HepG2 (cell line): ENCODE results near the gene FKBP1B. TPM values are rescaled to one million over a fixed set of nuclear protein-coding genes. Genes with fewer than 3 reads are reported as not detected.
A peak's percentile ranks its signal among the peaks of the same experiment; 100 is the strongest.

ENCODE experiments used
- ATAC-seq: fragments of 200-7000 bp; cut with Tn5 transposase; 3 replicates; pipeline ENCODE4 v1.9.1; 2020; ENCODE audit warnings: mild to moderate bottlenecking, moderate library complexity
- BruUV-seq: library from RNA; stranded (reverse); fragments of 400-500 nt; replicated peaks from 2 replicates; lab custom pipeline; 2021; lab: Mats Ljungman, UMichigan
- CTCF ChIA-PET: fragments of 300-600 bp; formaldehyde crosslinking; extraction: SDS; loops from one replicate; lab custom pipeline; 2021; ENCODE audit warnings: low total read pairs, inconsistent platforms, low intra/inter-chr PET ratio; lab: Yijun Ruan, JAX
- POLR2A ChIA-PET: fragments of 350-600 bp; sonication (Branson Sonifier 250); formaldehyde crosslinking; loops from one replicate; lab custom pipeline; 2020; ENCODE audit warnings: antibody characterized with exemption, inconsistent platforms; lab: Yijun Ruan, JAX
- DNase-seq: peaks from one replicate; pipeline ENCODE4 v3.0.0-alpha.2; 2015; ENCODE audit warnings: low spot score
- FAIRE-seq: peaks from 3 replicates; lab custom pipeline; 2011; peaks lifted over from hg19 to GRCh38; lab: Jason Lieb, UNC
- H2AFZ ChIP-seq: one replicate; pipeline ENCODE4 v1.6.1; 2011; ENCODE audit warnings: low read length, inconsistent platforms
- H3K27ac ChIP-seq: fragments of 300-600 bp; 3 replicates; pipeline ENCODE4 v1.8.0; 2011; ENCODE audit warnings: mixed run types, mild to moderate bottlenecking, mixed read lengths, low read length, inconsistent platforms; ENCODE audit not compliant: insufficient read depth; ENCODE audit errors: extremely low read length
- H3K27me3 ChIP-seq, 2 experiments: fragments of 200-600 bp in 1 of 2; 2 replicates in 1 of 2; 3 replicates in 1 of 2; pipeline versions ENCODE4 v1.6.0 to v1.8.0; 2011; ENCODE audit warnings: low read length in 2 of 2, mild to moderate bottlenecking in 2 of 2, moderate library complexity in 2 of 2, inconsistent platforms in 1 of 2; ENCODE audit not compliant: insufficient read depth in 2 of 2, control insufficient read depth in 1 of 2
- H3K36me3 ChIP-seq, 2 experiments: fragments of 200-600 bp in 1 of 2; replicated peaks in 1 of 2; 2 replicates in 1 of 2; 3 replicates in 1 of 2; pipeline versions ENCODE4 v1.5.1 to v1.8.0; 2011; ENCODE audit warnings: low read length in 2 of 2, inconsistent platforms in 1 of 2; ENCODE audit not compliant: insufficient read depth in 2 of 2, control insufficient read depth in 1 of 2
- H3K4me1 ChIP-seq: 2 replicates; pipeline ENCODE4 v1.5.1; 2012; ENCODE audit warnings: low read length, inconsistent platforms; ENCODE audit not compliant: insufficient read depth
- H3K4me2 ChIP-seq: 2 replicates; pipeline ENCODE4 v1.6.0; 2011; ENCODE audit warnings: low read depth, low read length, inconsistent platforms
- H3K4me3 ChIP-seq, 3 experiments: fragments of 200-600 bp in 1 of 3; sonication (generic), shearing (Covaris generic) in 1 of 3; replicated peaks in 1 of 3; 2 replicates each; pipeline ENCODE4 v1.5.1; 2011 to 2016; ENCODE audit warnings: low read length in 3 of 3, inconsistent platforms in 2 of 3, low read depth in 2 of 3, mild to moderate bottlenecking in 2 of 3, control low read depth in 1 of 3, mixed read lengths in 1 of 3; ENCODE audit not compliant: insufficient read depth in 1 of 3
- H3K79me2 ChIP-seq: one replicate; pipeline ENCODE4 v1.6.1; 2011; ENCODE audit warnings: low read length, inconsistent platforms; ENCODE audit not compliant: insufficient read depth
- H3K9ac ChIP-seq: 2 replicates; pipeline ENCODE4 v1.6.0; 2011; ENCODE audit warnings: mild to moderate bottlenecking, low read depth, low read length, inconsistent platforms; ENCODE audit not compliant: insufficient read depth
- H3K9me3 ChIP-seq: 2 replicates; pipeline ENCODE4 v1.5.1; 2012; ENCODE audit warnings: mild to moderate bottlenecking, low read length
- H4K20me1 ChIP-seq: 2 replicates; pipeline ENCODE4 v1.6.0; 2011; ENCODE audit warnings: inconsistent platforms, mild to moderate bottlenecking, low read length, moderate library complexity; ENCODE audit not compliant: insufficient read depth
- ARNT2 ChIP-seq: sonication (generic); formaldehyde crosslinking; IDR thresholded peaks from 2 replicates; pipeline ENCODE4 v1.8.0; 2022; ENCODE audit warnings: mild to moderate bottlenecking, low read depth, missing genetic modification reagents, moderate library complexity
- DMAP1 ChIP-seq: IDR thresholded peaks from 2 replicates; pipeline ENCODE4 v1.6.1; 2016
- FOSL2 ChIP-seq: sonication (generic); formaldehyde crosslinking; IDR thresholded peaks from 2 replicates; pipeline ENCODE4 v1.4.0; 2020; ENCODE audit warnings: missing genetic modification reagents
- GFI1 ChIP-seq: sonication (generic); formaldehyde crosslinking; IDR thresholded peaks from 2 replicates; pipeline ENCODE4 v1.5.0; 2020; ENCODE audit warnings: missing genetic modification reagents, mild to moderate bottlenecking, borderline replicate concordance
- HNF4A ChIP-seq: sonication (generic); formaldehyde crosslinking; IDR thresholded peaks from 2 replicates; pipeline ENCODE4 v1.4.0; 2020; ENCODE audit warnings: missing genetic modification reagents
- MIER3 ChIP-seq: IDR thresholded peaks from 2 replicates; pipeline ENCODE4 v1.6.1; 2016; ENCODE audit warnings: missing compliant biosample characterization, borderline replicate concordance
- NFATC3 ChIP-seq: sonication (generic); formaldehyde crosslinking; IDR thresholded peaks from 2 replicates; pipeline ENCODE4 v1.5.1; 2020; ENCODE audit warnings: mild to moderate bottlenecking, missing genetic modification reagents
- RCOR2 ChIP-seq: IDR thresholded peaks from 2 replicates; pipeline ENCODE4 v1.6.1; 2016; ENCODE audit warnings: missing biosample characterization, missing genetic modification reagents
- YEATS4 ChIP-seq: sonication (generic); formaldehyde crosslinking; IDR thresholded peaks from 2 replicates; pipeline ENCODE4 v1.4.0; 2020; ENCODE audit warnings: missing genetic modification reagents, borderline replicate concordance
- ZEB1 ChIP-seq: IDR thresholded peaks from 2 replicates; pipeline ENCODE4 v1.6.1; 2012; ENCODE audit warnings: mild to moderate bottlenecking, low read depth, inconsistent platforms; ENCODE audit not compliant: insufficient replicate concordance
- ZNF335 ChIP-seq: sonication (generic); formaldehyde crosslinking; IDR thresholded peaks from 2 replicates; pipeline ENCODE4 v1.4.0; 2020; ENCODE audit warnings: missing genetic modification reagents
- ZNF343 ChIP-seq: sonication (generic); formaldehyde crosslinking; IDR thresholded peaks from 2 replicates; pipeline ENCODE4 v1.4.0; 2020; ENCODE audit warnings: mild to moderate bottlenecking, missing genetic modification reagents
- ZNF430 ChIP-seq: sonication (generic); formaldehyde crosslinking; IDR thresholded peaks from 2 replicates; pipeline ENCODE4 v1.9.0; 2021; ENCODE audit warnings: mild to moderate bottlenecking, missing genetic modification reagents
- ZNF672 ChIP-seq: sonication (generic); formaldehyde crosslinking; IDR thresholded peaks from 2 replicates; pipeline ENCODE4 v1.8.1; 2022; ENCODE audit warnings: missing genetic modification reagents
- ZNF709 ChIP-seq: sonication (generic); formaldehyde crosslinking; IDR thresholded peaks from 2 replicates; pipeline ENCODE4 v1.5.0; 2020; ENCODE audit warnings: mild to moderate bottlenecking, missing genetic modification reagents
- ZNF768 ChIP-seq: sonication (generic); formaldehyde crosslinking; IDR thresholded peaks from 2 replicates; pipeline ENCODE4 v1.4.0; 2020; ENCODE audit warnings: missing genetic modification reagents
- ZNF879 ChIP-seq: sonication (generic); formaldehyde crosslinking; IDR thresholded peaks from 2 replicates; pipeline ENCODE4 v1.8.1; 2023; ENCODE audit warnings: missing genetic modification reagents
- WGBS: methylation state at CpG from one replicate; pipeline ENCODE4 v1.1.6; 2017; ENCODE audit warnings: low lambda C conversion rate; 5-methylcytosine and 5-hydroxymethylcytosine counted together
- in situ Hi-C: cut with HindIII; loops from 2 replicates; pipeline ENCODE4 v1.10.0; 2017; ENCODE audit warnings: low pct_unique_long_range_greater_than_20kb; ENCODE audit not compliant: extremely low pct_ligation_motif_present
- intact Hi-C: fragments of 100-400 bp; cut with micrococcal nuclease; formaldehyde crosslinking; loops from one replicate; pipeline ENCODE4 v1.10.0; 2022; ENCODE audit not compliant: unreplicated experiment
- polyA plus RNA-seq, 8 experiments: library from polyadenylated mRNA; depleted of rRNA in 3 of 8; stranded (reverse) in 7 of 8; unstranded in 1 of 8; fragments of >200 nt; fragmentation: Illumina TruSeq in 4 of 8; extraction: Trizol in 4 of 8; gene quantifications; 2 replicates each; pipeline versions ENCODE4 v1.2.1 to v1.2.3, GENCODE V29; 2011 to 2016; ENCODE audit warnings: low read depth in 4 of 8, missing spikeins in 1 of 8, mixed read lengths in 1 of 8; ENCODE audit not compliant: insufficient read depth in 1 of 8
- total RNA-seq, 5 experiments: library from RNA; depleted of rRNA; stranded (reverse); fragments of >200 nt; fragmentation: Illumina TruSeq; extraction: Trizol; gene quantifications; 2 replicates each; pipeline ENCODE4 v1.2.3, GENCODE V29; 2016; ENCODE audit warnings: low read depth in 1 of 5
- TF ChIP-seq, protein P1 (sequence below): IDR thresholded peaks from 2 replicates; pipeline ENCODE4 v1.6.1; 2016; ENCODE audit warnings: mild to moderate bottlenecking, missing biosample characterization, missing genetic modification reagents
- TF ChIP-seq, protein P2 (sequence below): sonication (generic); formaldehyde crosslinking; IDR thresholded peaks from 2 replicates; pipeline ENCODE4 v1.4.0; 2020; ENCODE audit warnings: mild to moderate bottlenecking, missing genetic modification reagents
- TF ChIP-seq, protein P3 (sequence below): sonication (generic); formaldehyde crosslinking; IDR thresholded peaks from 2 replicates; pipeline ENCODE4 v1.5.0; 2020; ENCODE audit warnings: mild to moderate bottlenecking, missing genetic modification reagents

The FKBP1B gene
- total and polyA plus RNA-seq, 2 of the 13 experiments (the other 11 are each of a cell fraction or from before 2014, with no cell fraction given), result 35.2 to 96.3 TPM

DNA sequence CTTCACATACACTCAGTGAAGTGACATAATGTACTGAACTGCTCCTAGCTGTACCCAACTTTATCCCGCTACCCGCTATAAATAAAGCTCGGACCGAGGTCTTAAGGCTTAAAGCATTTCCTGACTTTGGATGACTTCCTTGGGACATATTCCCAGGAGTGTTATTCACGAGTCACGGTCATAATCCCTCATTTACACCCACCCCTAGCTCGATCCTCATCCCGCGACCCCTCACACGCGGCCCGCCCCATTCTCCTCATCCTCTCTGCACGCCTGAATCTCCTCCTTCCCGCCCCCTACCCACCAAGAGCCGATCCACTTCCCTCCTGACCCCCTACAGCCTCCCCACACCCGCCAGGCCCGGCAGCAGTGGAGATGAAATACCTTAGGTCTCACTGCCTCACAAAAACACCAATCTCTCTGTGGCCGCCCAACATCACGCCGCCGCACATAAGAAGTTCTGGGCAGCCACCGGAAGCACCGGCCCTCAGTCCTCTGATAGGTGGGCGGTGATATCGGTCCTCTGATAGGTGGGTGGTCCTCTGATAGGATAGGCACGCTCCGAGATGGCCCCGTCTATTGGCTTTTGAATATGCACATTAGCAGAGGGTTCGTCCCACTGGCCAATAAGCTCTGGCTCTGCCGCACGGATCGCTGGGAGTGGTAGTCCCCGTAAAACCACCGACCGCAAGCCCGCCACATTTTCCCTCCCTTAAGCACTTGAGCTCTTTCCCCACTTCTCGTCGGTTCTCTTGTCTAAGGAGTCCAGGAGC lies 2.4 kb upstream of the FKBP1B start, which contains the start of gene WDCP (continued):
- TF ChIP-seq ZNF343 (CRISPR knock-in tag), result peak; percentile 80; the same call in 1 of the 2 replicates
- no peak for TF ChIP-seq ZNF672
- TF ChIP-seq ZNF768 (CRISPR knock-in tag), result no peak
- TF ChIP-seq, protein P1, sequence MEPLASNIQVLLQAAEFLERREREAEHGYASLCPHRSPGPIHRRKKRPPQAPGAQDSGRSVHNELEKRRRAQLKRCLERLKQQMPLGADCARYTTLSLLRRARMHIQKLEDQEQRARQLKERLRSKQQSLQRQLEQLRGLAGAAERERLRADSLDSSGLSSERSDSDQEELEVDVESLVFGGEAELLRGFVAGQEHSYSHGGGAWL (CRISPR knock-in tag), result no peak
- TF ChIP-seq MIER3, result peak; percentile 75; the same call in 1 of the 2 replicates
- TF ChIP-seq, protein P2, sequence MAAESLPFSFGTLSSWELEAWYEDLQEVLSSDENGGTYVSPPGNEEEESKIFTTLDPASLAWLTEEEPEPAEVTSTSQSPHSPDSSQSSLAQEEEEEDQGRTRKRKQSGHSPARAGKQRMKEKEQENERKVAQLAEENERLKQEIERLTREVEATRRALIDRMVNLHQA (CRISPR knock-in tag), result no peak

DNA sequence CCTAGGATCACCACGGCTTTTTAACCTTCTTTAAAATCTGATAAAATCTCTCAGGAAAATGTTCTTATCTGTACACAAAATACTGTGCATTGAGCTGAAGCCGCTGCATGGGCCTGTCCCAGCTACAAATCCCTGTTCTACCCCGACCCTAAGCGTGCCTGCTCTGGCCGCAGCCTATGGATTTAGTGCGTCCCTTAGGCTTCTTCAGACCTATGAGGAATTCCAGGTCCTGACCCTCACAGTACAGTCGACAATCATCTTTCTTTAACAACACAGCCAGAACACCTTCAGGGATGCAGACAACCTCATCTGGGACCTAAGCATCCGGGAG lies 1.9 kb upstream of the FKBP1B start:
- Histone ChIP-seq H3K27ac (peak overlapping the region; percentile 35), H4K20me1 (no peaks in the 10 kb centered on the region), H3K4me2 (peak overlapping the region; percentile 97), H3K27me3 (no peaks in the 10 kb centered on the region; a peak in 2 of 5 replicates), H2AFZ (peak overlapping the region; percentile 86), H3K79me2 (peaks cover 40% of the 10 kb centered on the region), H3K4me3 (peak overlapping the region; percentile 41 to 84 (median 57)), H3K4me1 (peaks cover 64% of the 10 kb centered on the region), H3K9ac (peak overlapping the region; percentile 51), H3K9me3 (no peaks in the 10 kb centered on the region), H3K36me3 (no peaks in the 10 kb centered on the region)
- CTCF ChIA-PET, result no interaction called here
- FAIRE-seq (no peak), ATAC-seq (peak; percentile 28), DNase-seq (no peak)
- WGBS, result 3% methylated on average over 8 of the region's 8 CpGs
- in situ Hi-C loops, result no loop called here
- intact Hi-C loops, result loop anchor here (1.0 to 2.0 kb wide), 4 partner anchors 26 to 37 kb away; partner anchors contain the start of genes SF3B6 and TP53I3
- POLR2A ChIA-PET, result interaction anchor here (0.6 to 5.4 kb wide), 27 partner anchors 10 to 136 kb away, joined by 3 to 91 read pairs (median 6); partner anchors contain the start of genes ATAD2B, MFSD2B, SF3B6 and TP53I3
- no TSS peak for BruUV-seq
- TF ChIP-seq DMAP1 (CRISPR knock-in tag), result peak; percentile 75; the same call in 1 of the 2 replicates
- TF ChIP-seq FOSL2, result no peak
- TF ChIP-seq ZEB1, result peak; percentile 43
- no peak for TF ChIP-seq HNF4A (CRISPR knock-in tag)
- TF ChIP-seq GFI1 (CRISPR knock-in tag), result peak; percentile 16; the same call in 1 of the 2 replicates
- 0 out of 2 replicates have a peak, but pooled peaks have one; percentile 18 for TF ChIP-seq YEATS4 (CRISPR knock-in tag)
- TF ChIP-seq ZNF768 (CRISPR knock-in tag), result peak; percentile 72
- TF ChIP-seq NFATC3, result no peak
- no peak for TF ChIP-seq ZNF879 (CRISPR knock-in tag)
- peak; percentile 16; the same call in 1 of the 2 replicates for TF ChIP-seq ZNF709 (CRISPR knock-in tag)
- TF ChIP-seq, protein P3, sequence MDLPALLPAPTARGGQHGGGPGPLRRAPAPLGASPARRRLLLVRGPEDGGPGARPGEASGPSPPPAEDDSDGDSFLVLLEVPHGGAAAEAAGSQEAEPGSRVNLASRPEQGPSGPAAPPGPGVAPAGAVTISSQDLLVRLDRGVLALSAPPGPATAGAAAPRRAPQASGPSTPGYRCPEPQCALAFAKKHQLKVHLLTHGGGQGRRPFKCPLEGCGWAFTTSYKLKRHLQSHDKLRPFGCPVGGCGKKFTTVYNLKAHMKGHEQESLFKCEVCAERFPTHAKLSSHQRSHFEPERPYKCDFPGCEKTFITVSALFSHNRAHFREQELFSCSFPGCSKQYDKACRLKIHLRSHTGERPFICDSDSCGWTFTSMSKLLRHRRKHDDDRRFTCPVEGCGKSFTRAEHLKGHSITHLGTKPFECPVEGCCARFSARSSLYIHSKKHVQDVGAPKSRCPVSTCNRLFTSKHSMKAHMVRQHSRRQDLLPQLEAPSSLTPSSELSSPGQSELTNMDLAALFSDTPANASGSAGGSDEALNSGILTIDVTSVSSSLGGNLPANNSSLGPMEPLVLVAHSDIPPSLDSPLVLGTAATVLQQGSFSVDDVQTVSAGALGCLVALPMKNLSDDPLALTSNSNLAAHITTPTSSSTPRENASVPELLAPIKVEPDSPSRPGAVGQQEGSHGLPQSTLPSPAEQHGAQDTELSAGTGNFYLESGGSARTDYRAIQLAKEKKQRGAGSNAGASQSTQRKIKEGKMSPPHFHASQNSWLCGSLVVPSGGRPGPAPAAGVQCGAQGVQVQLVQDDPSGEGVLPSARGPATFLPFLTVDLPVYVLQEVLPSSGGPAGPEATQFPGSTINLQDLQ (CRISPR knock-in tag), result no peak
- no peak for TF ChIP-seq ZNF335 (CRISPR knock-in tag)
- TF ChIP-seq RCOR2 (CRISPR knock-in tag), result peak; percentile 47; the same call in 1 of the 2 replicates
- TF ChIP-seq ZNF430, result 0 out of 2 replicates have a peak, but pooled peaks have one; percentile 26
- TF ChIP-seq ARNT2 (CRISPR knock-in tag), result no peak
